Duodenal mucosa (tissue), 2 donors: ENCODE measurements around the gene MVP.

Experiments used
- H3K27ac ChIP-seq: one replicate; pipeline ENCODE4 v1.7.0; 2013; ENCODE audit warnings: low read depth, low read length
- H3K27me3 ChIP-seq, 2 donors: one replicate each; pipeline ENCODE4 v1.7.0; 2013; ENCODE audit warnings: low read length in 2 of 2, control low read depth in 1 of 2; ENCODE audit not compliant: insufficient read depth in 2 of 2, control insufficient read depth in 1 of 2
- H3K36me3 ChIP-seq, 2 donors: one replicate each; pipeline ENCODE4 v1.7.0; 2013; ENCODE audit warnings: low read length in 2 of 2, control low read depth in 1 of 2; ENCODE audit not compliant: insufficient read depth in 2 of 2, control insufficient read depth in 1 of 2
- H3K4me1 ChIP-seq, 2 donors: one replicate each; pipeline ENCODE4 v1.7.0; 2013; ENCODE audit warnings: low read length in 2 of 2, control low read depth in 1 of 2; ENCODE audit not compliant: insufficient read depth in 2 of 2, control insufficient read depth in 1 of 2
- H3K4me3 ChIP-seq, 2 donors: one replicate each; pipeline ENCODE4 v1.7.0; 2013; ENCODE audit warnings: low read length in 2 of 2, low read depth in 1 of 2
- H3K9ac ChIP-seq, 2 donors: one replicate each; pipeline ENCODE4 v1.7.0; 2013; ENCODE audit warnings: low read length in 2 of 2, low read depth in 1 of 2
- H3K9me3 ChIP-seq, 2 donors: one replicate each; pipeline ENCODE4 v1.7.0; 2013; ENCODE audit warnings: low read length in 2 of 2, control low read depth in 1 of 2; ENCODE audit not compliant: control insufficient read depth in 1 of 2

The MVP gene

GRCh38 chr16:29809850-29810698 lies 10.2 kb upstream of the MVP start:
- no peak overlapping the region for H3K4me3 ChIP-seq
- peaks cover 16 to 17% of the 10 kb centered on the region in 2 donors for H3K36me3 ChIP-seq
- H3K27ac ChIP-seq = peak overlapping the region; percentile 50
- peaks cover 8 to 14% of the 10 kb centered on the region in 2 donors for H3K27me3 ChIP-seq
- H3K4me1 ChIP-seq = peaks cover 38 to 56% of the 10 kb centered on the region in 2 donors
- H3K9ac ChIP-seq = peak overlapping the region in 1 of 2 donors; percentile 46
- H3K9me3 ChIP-seq = no peaks in the 10 kb centered on the region

- peaks cover 16 to 17% of the 10 kb centered on the region in 2 donors for H3K36me3 ChIP-seq
- H3K4me3 ChIP-seq = peak overlapping the region in 1 of 2 donors; percentile 75
- H3K9ac ChIP-seq = peak overlapping the region; percentile 46 to 47
- H3K4me1 ChIP-seq = peaks cover 41 to 59% of the 10 kb centered on the region in 2 donors
- H3K27me3 ChIP-seq = peaks cover 8 to 14% of the 10 kb centered on the region in 2 donors
- peak overlapping the region; percentile 56 for H3K27ac ChIP-seq
- no peaks in the 10 kb centered on the region for H3K9me3 ChIP-seq
These were observed 9.5 kb upstream of the MVP start for GRCh38 chr16:29810699-29811169.

GRCh38 chr16:29811170-29811895 lies 8.9 kb upstream of the MVP start:
- Histone ChIP-seq H3K27me3 (peaks cover 8 to 14% of the 10 kb centered on the region in 2 donors), H3K9me3 (no peaks in the 10 kb centered on the region), H3K4me3 (peak overlapping the region; percentile 64 to 75), H3K36me3 (peaks cover 16 to 17% of the 10 kb centered on the region in 2 donors), H3K27ac (peak overlapping the region; percentile 56), H3K4me1 (peaks cover 41 to 59% of the 10 kb centered on the region in 2 donors), H3K9ac (peak overlapping the region; percentile 46 to 82)

GRCh38 chr16:29811896-29812665 lies 8.2 kb upstream of the MVP start, which contains the start of gene PRRT2:
Gene PRRT2 (plus strand): TSS chr16:29812193. CDS start chr16:29813055, 862 bp downstream.
- peak within 1 kb of the TSS; percentile 46 to 82 for H3K9ac ChIP-seq
- no peaks in the 10 kb centered on the region for H3K9me3 ChIP-seq
- peaks cover 8 to 14% of the 10 kb centered on the region in 2 donors for H3K27me3 ChIP-seq
- H3K4me3 ChIP-seq = peak within 1 kb of the TSS; percentile 64 to 75
- H3K36me3 ChIP-seq = peaks cover 16 to 17% of the 10 kb centered on the region in 2 donors
- H3K27ac ChIP-seq = peak within 1 kb of the TSS; percentile 56
- H3K4me1 ChIP-seq = peaks cover 41 to 63% of the 10 kb centered on the region in 2 donors

GRCh38 chr16:29812754-29813643 lies 7.3 kb upstream of the MVP start:
- Histone ChIP-seq H3K27ac (peak overlapping the region; percentile 42), H3K4me1 (peaks cover 45 to 65% of the 10 kb centered on the region in 2 donors), H3K27me3 (peaks cover 8 to 14% of the 10 kb centered on the region in 2 donors), H3K36me3 (peaks cover 16 to 17% of the 10 kb centered on the region in 2 donors), H3K4me3 (peak overlapping the region; percentile 64 to 75), H3K9me3 (no peaks in the 10 kb centered on the region), H3K9ac (peak overlapping the region in 1 of 2 donors; percentile 54)

- Histone ChIP-seq H3K4me3 (no peak overlapping the region), H3K27me3 (peaks cover 8 to 14% of the 10 kb centered on the region in 2 donors), H3K4me1 (peaks cover 42 to 66% of the 10 kb centered on the region in 2 donors), H3K27ac (no peak overlapping the region), H3K36me3 (peaks cover 10 to 19% of the 10 kb centered on the region in 2 donors), H3K9ac (no peak overlapping the region), H3K9me3 (no peaks in the 10 kb centered on the region)
These were observed 6.4 kb upstream of the MVP start for GRCh38 chr16:29813644-29814562.

GRCh38 chr16:29814592-29814991 lies 5.7 kb upstream of the MVP start:
- Histone ChIP-seq H3K27ac (no peak overlapping the region), H3K9ac (no peak overlapping the region), H3K27me3 (peaks cover 8 to 14% of the 10 kb centered on the region in 2 donors), H3K9me3 (no peaks in the 10 kb centered on the region), H3K4me1 (peaks cover 42 to 67% of the 10 kb centered on the region in 2 donors), H3K4me3 (no peak overlapping the region), H3K36me3 (peaks cover 7 to 18% of the 10 kb centered on the region in 2 donors)

GRCh38 chr16:29815032-29815721 lies 5.1 kb upstream of the MVP start:
- H3K27ac ChIP-seq = no peak overlapping the region
- H3K9me3 ChIP-seq = no peaks in the 10 kb centered on the region
- peaks cover 43 to 67% of the 10 kb centered on the region in 2 donors for H3K4me1 ChIP-seq
- H3K9ac ChIP-seq = peak overlapping the region; percentile 50 to 70
- peaks cover 8 to 14% of the 10 kb centered on the region in 2 donors for H3K27me3 ChIP-seq
- peak overlapping the region; percentile 86 to 94 for H3K4me3 ChIP-seq
- peaks cover 2 to 12% of the 10 kb centered on the region in 2 donors for H3K36me3 ChIP-seq
